HG02571 (cell line): ENCODE data around the gene ZNF248.
A peak's percentile ranks its signal among the peaks of the same experiment; 100 is the strongest.
"Not testable (repeated sequence)": the region's sequence is repeated elsewhere in the genome, so short reads cannot be mapped to it uniquely, and the experiment has no call there.

Experiments used
- ATAC-seq: cut with Tn5 transposase; IDR thresholded peaks from one replicate; pipeline ENCODE4 v1.9.1; 2021; ENCODE audit warnings: mild to moderate bottlenecking, moderate library complexity; ENCODE audit not compliant: unreplicated experiment

ZNF248 gene

GRCh38 chr10:37857287-37858211 is at the start of gene ZNF248:
Gene ZNF248, minus strand, starts transcription at chr10:37857610. Its CDS starts 1,300 bp downstream, at chr10:37856310.
- ATAC-seq: peak; percentile 94

- ATAC-seq: no peak
Measured at GRCh38 chr10:37906382-37906781, 49.0 kb upstream of the ZNF248 start.

- no peak for ATAC-seq
Measured at GRCh38 chr10:37896436-37896835, 39.0 kb upstream of the ZNF248 start.

GRCh38 chr10:37895674-37896073 is 38.3 kb upstream of the ZNF248 start:
- ATAC-seq: no peak

- no peak for ATAC-seq
Measured at GRCh38 chr10:37885850-37886249, 28.4 kb upstream of the ZNF248 start.

GRCh38 chr10:37872955-37873354 is 15.5 kb upstream of the ZNF248 start:
- ATAC-seq: no peak

GRCh38 chr10:37872283-37872682 is 14.9 kb upstream of the ZNF248 start:
- ATAC-seq: no peak

- no peak for ATAC-seq
Measured at GRCh38 chr10:37871568-37872251, 14.3 kb upstream of the ZNF248 start.

GRCh38 chr10:37871143-37871542 is 13.7 kb upstream of the ZNF248 start:
- ATAC-seq: no peak

GRCh38 chr10:37868796-37869195 is 11.4 kb upstream of the ZNF248 start:
- no peak for ATAC-seq

GRCh38 chr10:37865957-37866803 is 8.8 kb upstream of the ZNF248 start:
- ATAC-seq: no peak

- ATAC-seq: no peak
Measured at GRCh38 chr10:37865264-37865663, 7.9 kb upstream of the ZNF248 start.

GRCh38 chr10:37860494-37861190 is 3.2 kb upstream of the ZNF248 start:
- no peak for ATAC-seq

GRCh38 chr10:37859270-37859669 is 1.9 kb upstream of the ZNF248 start:
- ATAC-seq: not testable (repeated sequence)

- peak; percentile 15 for ATAC-seq
Measured at GRCh38 chr10:37856881-37857286, 526 bp downstream of the ZNF248 start.

GRCh38 chr10:37855636-37856035 is 1.8 kb downstream of the ZNF248 start:
- no peak for ATAC-seq

- no peak for ATAC-seq
Measured at GRCh38 chr10:37854626-37855025, 2.8 kb downstream of the ZNF248 start.

GRCh38 chr10:37844644-37845043 is 12.8 kb downstream of the ZNF248 start:
- no peak for ATAC-seq

GRCh38 chr10:37839243-37839642 is 18.2 kb downstream of the ZNF248 start:
- no peak for ATAC-seq

GRCh38 chr10:37831495-37832333 is 25.7 kb downstream of the ZNF248 start:
- no peak for ATAC-seq
